Vagina (tissue), 2 donors: ENCODE measurements around the gene ASIC3. TPM values are rescaled to one million over a fixed set of nuclear protein-coding genes. Genes with fewer than 3 reads are reported as not detected.

Experiments used
- DNase-seq, 2 donors: peaks; one replicate each; pipeline ENCODE4 v3.0.0-alpha.2; 2017; ENCODE audit errors: extremely low spot score in 2 of 2
- H3K27ac ChIP-seq: fragments of 200-600 bp; sonication (generic); one replicate; pipeline ENCODE4 v1.5.1; 2019
- H3K27me3 ChIP-seq: fragments of 200-600 bp; sonication (generic); one replicate; pipeline ENCODE4 v1.5.1; 2019
- H3K36me3 ChIP-seq, 2 donors: fragments of 200-600 bp; sonication (generic); one replicate each; pipeline ENCODE4 v1.5.1; 2017 to 2019
- H3K4me1 ChIP-seq: fragments of 200-600 bp; sonication (generic); one replicate; pipeline ENCODE4 v1.5.1; 2019
- H3K4me3 ChIP-seq, 2 donors: fragments of 200-600 bp; sonication (generic); 1 replicate in 1 of 2; 2 replicates in 1 of 2; pipeline ENCODE4 v1.5.1; 2016 to 2019
- H3K9me3 ChIP-seq: fragments of 200-600 bp; sonication (generic); one replicate; pipeline ENCODE4 v1.5.1; 2019
- POLR2A ChIP-seq, 2 donors: fragments of 450-650 bp; IDR thresholded peaks; one replicate each; pipeline ENCODE4 v1.6.1; 2017; ENCODE audit warnings: antibody characterized with exemption in 2 of 2, mild to moderate bottlenecking in 2 of 2, moderate library complexity in 2 of 2
- POLR2AphosphoS5 ChIP-seq, 2 donors: sonication (generic); formaldehyde crosslinking; IDR thresholded peaks; one replicate each; pipeline ENCODE4 v1.9.0; 2017; ENCODE audit warnings: antibody characterized with exemption in 2 of 2, mild to moderate bottlenecking in 2 of 2, low read depth in 1 of 2; ENCODE audit not compliant: insufficient read depth in 1 of 2
- intact Hi-C: fragments of 100-400 bp; cut with DNase I; formaldehyde crosslinking; loops from one replicate; pipeline ENCODE4 v1.15.1; 2023
- total RNA-seq: library from RNA; depleted of rRNA; stranded (reverse); fragments of >200 nt; gene quantifications from one replicate; pipeline ENCODE4 v1.2.3, GENCODE V29; 2016
- TF ChIP-seq, protein P1 (sequence below), 3 experiments: fragments of 450-650 bp in 2 of 3; fragments of 200-600 bp in 1 of 3; sonication (generic) in 1 of 3; IDR thresholded peaks; one replicate each; pipeline ENCODE4 v1.5.1; 2017 to 2019; ENCODE audit warnings: antibody characterized with exemption in 3 of 3, mild to moderate bottlenecking in 2 of 3, moderate library complexity in 2 of 3

Gene ASIC3
- total RNA-seq, 1 donor from 2014 or later: 3.7 TPM

- TF ChIP-seq POLR2AphosphoS5 (IDR thresholded peaks at IDR 0.05; ENCODE audit: insufficient read depth in 1 of 2, low read depth in 1 of 2): no peak
- TF ChIP-seq, protein P1, sequence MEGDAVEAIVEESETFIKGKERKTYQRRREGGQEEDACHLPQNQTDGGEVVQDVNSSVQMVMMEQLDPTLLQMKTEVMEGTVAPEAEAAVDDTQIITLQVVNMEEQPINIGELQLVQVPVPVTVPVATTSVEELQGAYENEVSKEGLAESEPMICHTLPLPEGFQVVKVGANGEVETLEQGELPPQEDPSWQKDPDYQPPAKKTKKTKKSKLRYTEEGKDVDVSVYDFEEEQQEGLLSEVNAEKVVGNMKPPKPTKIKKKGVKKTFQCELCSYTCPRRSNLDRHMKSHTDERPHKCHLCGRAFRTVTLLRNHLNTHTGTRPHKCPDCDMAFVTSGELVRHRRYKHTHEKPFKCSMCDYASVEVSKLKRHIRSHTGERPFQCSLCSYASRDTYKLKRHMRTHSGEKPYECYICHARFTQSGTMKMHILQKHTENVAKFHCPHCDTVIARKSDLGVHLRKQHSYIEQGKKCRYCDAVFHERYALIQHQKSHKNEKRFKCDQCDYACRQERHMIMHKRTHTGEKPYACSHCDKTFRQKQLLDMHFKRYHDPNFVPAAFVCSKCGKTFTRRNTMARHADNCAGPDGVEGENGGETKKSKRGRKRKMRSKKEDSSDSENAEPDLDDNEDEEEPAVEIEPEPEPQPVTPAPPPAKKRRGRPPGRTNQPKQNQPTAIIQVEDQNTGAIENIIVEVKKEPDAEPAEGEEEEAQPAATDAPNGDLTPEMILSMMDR (IDR thresholded peaks at IDR 0.05): no peak
- Histone ChIP-seq H3K27ac (peak overlapping the region; percentile 97), H3K4me3 (peak overlapping the region in 1 of 2 donors; percentile 80), H3K27me3 (no peaks in the 10 kb centered on the region), H3K4me1 (peaks cover 65% of the 10 kb centered on the region), H3K36me3 (no peaks in the 10 kb centered on the region), H3K9me3 (no peaks in the 10 kb centered on the region)
- DNase-seq: no peak
- intact Hi-C loops: no loop called here
Measured at GRCh38 chr7:151085329-151085690, 37.0 kb downstream of the ASIC3 start.

DNA sequence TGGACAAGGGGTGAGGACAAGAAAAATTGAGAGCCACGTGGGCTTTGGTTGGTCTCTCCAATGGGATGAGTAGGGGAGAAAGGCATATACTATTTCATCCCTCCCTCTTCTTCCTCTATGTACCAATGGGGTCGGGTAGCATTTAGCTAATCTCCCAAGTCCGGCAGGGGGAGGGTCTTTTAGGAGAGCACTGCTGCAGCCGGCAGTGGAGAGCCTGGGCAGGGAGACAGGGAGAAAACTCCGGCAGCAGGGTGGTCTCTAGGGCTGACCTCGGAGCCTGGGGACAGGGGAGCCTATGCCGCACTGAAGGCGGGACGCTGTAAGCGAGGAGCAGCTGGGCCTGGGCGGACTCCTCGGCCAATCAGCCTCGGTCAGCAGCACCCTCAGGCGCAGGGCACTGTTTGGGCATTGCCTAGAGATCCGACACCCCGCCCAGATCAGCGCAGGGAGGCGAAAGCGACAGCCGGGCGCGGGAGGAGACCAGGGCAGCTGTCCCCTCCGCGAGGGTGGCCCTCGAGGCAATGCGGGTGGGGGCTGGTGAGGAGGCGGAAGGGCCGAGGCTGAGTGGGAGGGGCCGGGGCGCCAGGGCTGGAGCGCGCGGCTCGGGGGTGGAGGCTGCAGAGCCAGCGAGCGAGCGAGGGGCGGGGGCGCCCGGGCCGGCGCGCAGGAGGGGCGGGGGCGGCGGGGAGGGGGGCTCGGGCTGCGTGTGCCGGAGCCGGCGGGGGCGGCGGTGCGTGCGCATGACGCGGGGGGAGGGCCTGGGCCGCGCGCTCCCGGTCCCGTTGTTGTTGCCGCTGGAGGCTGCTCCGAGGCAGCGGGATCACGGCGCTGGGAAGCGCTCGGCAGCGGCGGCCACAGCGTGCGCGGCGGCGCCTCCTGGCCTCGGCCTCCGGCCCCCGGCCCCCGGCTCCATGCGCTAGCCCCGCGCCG, 37.6 kb downstream of the ASIC3 start, which contains the start of gene AGAP3:
Gene AGAP3 (plus strand): TSS at position 785 of the 930 bp plus-strand sequence. CDS start 267 bp downstream, outside the sequence.
- Histone ChIP-seq H3K27ac (peak within 1 kb of the TSS; percentile 97), H3K4me3 (peak within 1 kb of the TSS; percentile 80 to 82), H3K9me3 (no peaks in the 10 kb centered on the region), H3K36me3 (no peaks in the 10 kb centered on the region), H3K27me3 (no peaks in the 10 kb centered on the region), H3K4me1 (peaks cover 70% of the 10 kb centered on the region)
- TF ChIP-seq POLR2A (IDR thresholded peaks at IDR 0.05): peak in 1 of 2 donors; percentile 60
- TF ChIP-seq POLR2AphosphoS5 (IDR thresholded peaks at IDR 0.05; ENCODE audit: insufficient read depth in 1 of 2, low read depth in 1 of 2): peak in 1 of 2 donors; percentile 94
- TF ChIP-seq, protein P1 (IDR thresholded peaks at IDR 0.05): no peak
- intact Hi-C loops: loop anchor here (2.0 kb wide), 1 partner anchor 27 kb away; the partner anchor contains the start of gene SLC4A2
- no peak for DNase-seq

DNA sequence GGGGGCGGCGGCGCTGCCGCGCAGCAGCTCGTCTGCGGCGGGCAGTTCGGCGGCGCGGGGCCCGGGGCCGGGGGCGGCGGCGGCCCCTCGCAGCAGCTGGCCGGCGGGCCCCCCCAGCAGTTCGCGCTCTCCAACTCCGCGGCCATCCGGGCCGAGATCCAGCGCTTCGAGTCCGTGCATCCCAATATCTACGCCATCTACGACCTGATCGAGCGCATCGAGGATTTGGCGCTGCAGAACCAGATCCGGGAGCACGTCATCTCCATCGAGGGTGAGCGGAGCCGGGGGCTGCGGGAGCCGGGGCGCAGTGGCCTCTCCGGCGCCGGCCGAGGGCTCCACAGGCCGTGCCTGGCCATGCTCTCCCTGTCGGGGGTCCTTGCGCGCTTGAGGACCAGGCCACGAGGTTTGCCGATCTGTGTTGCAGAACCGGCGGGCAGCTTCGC, 38.5 kb downstream of the ASIC3 start:
- Histone ChIP-seq H3K4me3 (peak overlapping the region; percentile 80 to 82), H3K4me1 (peaks cover 70% of the 10 kb centered on the region), H3K27ac (peak overlapping the region; percentile 89), H3K27me3 (no peaks in the 10 kb centered on the region), H3K9me3 (no peaks in the 10 kb centered on the region), H3K36me3 (no peaks in the 10 kb centered on the region)
- DNase-seq: no peak
- peak in 1 of 2 donors; percentile 9 for TF ChIP-seq POLR2AphosphoS5 (IDR thresholded peaks at IDR 0.05; ENCODE audit: insufficient read depth in 1 of 2, low read depth in 1 of 2)
- TF ChIP-seq POLR2A (IDR thresholded peaks at IDR 0.05): no peak
- TF ChIP-seq, protein P1 (IDR thresholded peaks at IDR 0.05): no peak
- intact Hi-C loops: loop anchor here (2.0 kb wide), 1 partner anchor 28 kb away; the partner anchor contains the start of gene SLC4A2

DNA sequence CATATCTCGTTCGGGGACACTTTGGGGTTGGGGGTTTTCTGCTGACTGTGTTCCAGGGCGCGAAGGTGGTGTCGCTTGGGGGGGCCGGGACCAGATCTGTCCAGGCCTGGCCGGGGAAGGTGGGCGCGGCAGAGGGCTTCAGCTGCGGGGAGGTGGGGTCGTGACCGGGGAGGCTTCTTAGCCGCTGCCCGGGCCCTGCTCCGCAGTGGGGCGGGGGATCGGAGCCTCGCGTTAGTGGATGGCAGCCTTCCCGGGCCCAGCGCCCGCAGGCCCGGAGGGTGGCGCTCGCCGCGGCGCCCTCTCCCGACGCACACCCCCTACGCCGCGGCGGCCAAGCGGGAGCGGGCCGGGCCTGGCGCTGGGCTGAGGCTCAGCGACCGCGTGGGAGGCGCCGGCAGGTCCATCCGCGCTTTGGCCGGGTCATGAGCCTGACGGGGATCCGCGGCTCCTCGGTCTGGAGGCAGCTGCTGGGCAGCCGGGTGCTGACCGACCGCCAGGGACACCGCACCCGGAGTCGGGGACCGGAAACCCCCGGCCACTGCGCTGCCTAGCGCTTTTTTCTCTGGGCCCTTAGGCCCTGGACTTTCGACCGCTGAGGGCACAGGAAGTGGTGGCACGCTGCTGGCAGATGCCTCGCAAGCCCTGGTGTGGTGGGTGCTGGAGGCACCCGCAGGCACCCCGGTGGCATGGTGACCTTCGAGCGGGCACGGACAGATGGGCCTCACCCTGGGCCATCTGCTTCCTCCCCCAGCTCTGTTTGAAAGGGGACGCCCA, 39.1 kb downstream of the ASIC3 start:
- Histone ChIP-seq H3K4me3 (peak overlapping the region; percentile 80 to 82), H3K27ac (peak overlapping the region; percentile 89), H3K4me1 (peaks cover 69% of the 10 kb centered on the region), H3K27me3 (no peaks in the 10 kb centered on the region), H3K36me3 (no peaks in the 10 kb centered on the region), H3K9me3 (no peaks in the 10 kb centered on the region)
- DNase-seq: no peak
- intact Hi-C loops: loop anchor here (2.0 kb wide), 1 partner anchor 29 kb away; the partner anchor contains the start of gene SLC4A2
- TF ChIP-seq, protein P1 (IDR thresholded peaks at IDR 0.05): peak in 1 of 3 experiments; percentile 32
- TF ChIP-seq POLR2A (IDR thresholded peaks at IDR 0.05) (no peak), POLR2AphosphoS5 (IDR thresholded peaks at IDR 0.05; ENCODE audit: insufficient read depth in 1 of 2, low read depth in 1 of 2) (peak in 1 of 2 donors; percentile 30)
